ENCODE data around the gene SLC35D2. TPM values are rescaled to one million over a fixed set of nuclear protein-coding genes. Genes with fewer than 3 reads are reported as not detected.

The SLC35D2 gene
- total RNA-seq: 10 to 100 TPM; 10.7 to 21.3 (median 13.3) TPM

DNA sequence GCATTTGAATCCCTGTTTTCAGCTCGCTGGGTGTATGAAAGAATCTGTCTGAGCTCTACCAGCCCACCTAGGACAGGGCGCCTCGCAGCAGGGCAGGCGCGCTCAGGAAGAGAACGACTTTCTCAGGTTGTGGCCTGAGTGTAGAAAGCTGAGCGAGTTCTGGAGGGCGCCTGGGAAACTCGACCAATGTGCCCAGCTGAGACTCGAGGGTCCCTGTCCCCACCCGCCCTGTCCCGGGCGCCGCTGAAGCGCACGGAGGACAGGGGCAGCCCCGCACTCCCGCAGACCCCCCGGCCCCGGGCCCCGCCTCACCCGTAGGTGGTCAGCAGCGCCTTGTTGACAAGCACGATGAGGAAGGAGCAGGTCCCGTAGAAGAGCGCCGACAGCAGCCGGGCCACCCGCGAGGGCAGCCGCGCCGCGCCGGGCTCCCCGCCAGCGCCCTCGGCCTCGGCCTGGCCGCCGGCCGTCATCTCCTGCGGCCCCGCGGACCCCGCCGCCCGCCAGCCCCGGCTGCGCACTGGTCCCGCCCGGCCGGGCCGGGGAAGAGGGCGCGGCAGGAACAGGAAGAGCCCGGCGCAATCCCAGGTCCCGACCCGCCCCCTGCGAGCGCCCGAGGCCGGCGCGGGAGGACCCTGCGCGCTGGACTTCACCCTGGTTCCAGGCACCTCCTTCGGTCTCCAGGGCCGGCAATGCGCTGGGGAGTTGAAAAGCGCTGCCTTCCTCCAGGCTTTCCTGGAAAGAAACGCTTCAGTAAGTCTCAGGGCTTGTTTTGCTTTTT, at the start of gene SLC35D2:
TSS of gene SLC35D2 (minus strand) at position 547 of the 778 bp plus-strand sequence. CDS start at position 470, 77 bp downstream.
- 0% methylated on average over 20 to 46 of the region's 73 CpGs for WGBS, 2 donors
- TF ChIP-seq CTCF (IDR thresholded peaks at IDR 0.05) (no peak), POLR2A (IDR thresholded peaks at IDR 0.05) (no peak)
- peak within 1 kb of the TSS; percentile 81 for H3K4me3 ChIP-seq (ENCODE audit: low read depth, poor library complexity, severe bottlenecking)
- intact Hi-C loops (cut with DNase I; ENCODE audit: low total_unique reads): no loop called here
- DNase-seq (ENCODE audit: low spot score in 2 of 2): peak; percentile 34 to 88

DNA sequence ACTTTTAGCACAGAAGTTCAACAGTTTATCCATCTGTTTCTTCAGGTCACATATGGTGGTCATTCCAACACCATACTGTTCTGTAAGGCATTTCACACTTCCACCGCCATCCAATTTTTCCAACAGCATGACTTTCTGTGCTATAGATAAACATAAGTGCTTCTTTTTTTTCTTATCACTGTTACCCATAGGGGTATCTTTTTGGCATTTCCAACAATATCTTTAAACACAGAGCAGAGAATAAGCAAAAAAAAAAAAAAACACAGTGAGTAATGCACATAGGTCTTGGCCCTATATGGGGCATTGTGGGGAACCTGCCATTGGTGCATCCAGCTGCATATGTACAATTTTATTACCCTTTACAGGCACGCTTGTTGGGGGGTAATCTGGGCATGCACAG, 46.9 kb upstream of the SLC35D2 start:
- intact Hi-C loops (cut with DNase I; ENCODE audit: low total_unique reads): no loop called here
- TF ChIP-seq POLR2A (IDR thresholded peaks at IDR 0.05) (no peak), CTCF (IDR thresholded peaks at IDR 0.05) (no peak)
- WGBS, 2 donors: 86 to 91% methylated on average over 2 of the region's 2 CpGs
- H3K4me3 ChIP-seq (ENCODE audit: low read depth, poor library complexity, severe bottlenecking): no peak overlapping the region
- no peak for DNase-seq (ENCODE audit: low spot score in 2 of 2)

GRCh38 chr9:96429732-96430131, 46.2 kb upstream of the SLC35D2 start:
- TF ChIP-seq POLR2A (IDR thresholded peaks at IDR 0.05) (no peak), CTCF (IDR thresholded peaks at IDR 0.05) (no peak)
- no peak for DNase-seq (ENCODE audit: low spot score in 2 of 2)
- intact Hi-C loops (cut with DNase I; ENCODE audit: low total_unique reads): no loop called here
- H3K4me3 ChIP-seq (ENCODE audit: low read depth, poor library complexity, severe bottlenecking): no peak overlapping the region

GRCh38 chr9:96425500-96426169, 42.1 kb upstream of the SLC35D2 start:
- TF ChIP-seq POLR2A (IDR thresholded peaks at IDR 0.05): no peak
- TF ChIP-seq CTCF (IDR thresholded peaks at IDR 0.05): no peak
- DNase-seq (ENCODE audit: low spot score in 2 of 2): no peak
- 71 to 73% methylated on average over 4 of the region's 4 CpGs for WGBS, 2 donors
- no peak overlapping the region for H3K4me3 ChIP-seq (ENCODE audit: low read depth, poor library complexity, severe bottlenecking)
- intact Hi-C loops (cut with DNase I; ENCODE audit: low total_unique reads): no loop called here

- intact Hi-C loops (cut with DNase I; ENCODE audit: low total_unique reads): no loop called here
- TF ChIP-seq POLR2A (IDR thresholded peaks at IDR 0.05) (no peak), CTCF (IDR thresholded peaks at IDR 0.05) (no peak)
- 34 to 58% methylated on average over 6 of the region's 6 CpGs for WGBS, 2 donors
- DNase-seq (ENCODE audit: low spot score in 2 of 2): no peak
- H3K4me3 ChIP-seq (ENCODE audit: low read depth, poor library complexity, severe bottlenecking): no peak overlapping the region
Observed at GRCh38 chr9:96423985-96424336, 40.5 kb upstream of the SLC35D2 start.
